Right renal cortex interstitium (tissue), 3 donors: ENCODE results near the gene INSR. TPM values are rescaled to one million over a fixed set of nuclear protein-coding genes. Genes with fewer than 3 reads are reported as not detected.

Source experiments
- DNase-seq, 3 donors: peaks; one replicate each; pipeline ENCODE4 v3.0.0-alpha.2; 2013; ENCODE audit warnings: low read depth in 3 of 3, low spot score in 2 of 3
- polyA plus RNA-seq, 3 donors: library from polyadenylated mRNA; unstranded; fragments of 120-200 nt; gene quantifications; one replicate each; pipeline ENCODE4 v1.2.1, GENCODE V29; 2013; ENCODE audit not compliant: insufficient read length in 3 of 3

The INSR gene
- polyA plus RNA-seq, 3 donors: 24.8 to 29.2 (median 26.4) TPM

- DNase-seq: no peak
Measured at GRCh38 chr19:7063339-7063738, 230.9 kb downstream of the INSR start.

Other genes with a start within 250 kb of the INSR start
- not detected for gene MBD3L2, start 245.1 kb downstream of the INSR start, polyA plus RNA-seq
- gene MBD3L3, start 235.7 kb downstream of the INSR start, polyA plus RNA-seq: not detected
- gene ZNF557, start 224.7 kb downstream of the INSR start, polyA plus RNA-seq: 1 to 10 TPM; 8.2 to 8.5 (median 8.5) TPM
- gene ARHGEF18, start 54.5 kb upstream of the INSR start, polyA plus RNA-seq: 10 to 100 TPM; 22.9 to 31.3 (median 26.3) TPM
- 1 to 10 TPM; 4.7 to 6.2 (median 5.4) TPM for gene PEX11G, start 194.6 kb upstream of the INSR start, polyA plus RNA-seq
- 10 to 100 TPM; 28.7 to 39.8 (median 32.4) TPM for gene ZNF358, start 221.7 kb upstream of the INSR start, polyA plus RNA-seq
- gene MCOLN1, start 228.2 kb upstream of the INSR start, polyA plus RNA-seq: 10 to 100 TPM; 13.5 to 15.0 (median 13.9) TPM
- 10 to 100 TPM; 29.4 to 39.1 (median 32.5) TPM for gene PNPLA6, start 241.3 kb upstream of the INSR start, polyA plus RNA-seq